OCI-LY7 (cell line): ENCODE data around the gene FGF23.

Experiments
- EZH2phosphoT487 ChIP-seq: fragments of 200-600 bp; sonication (generic); IDR thresholded peaks from 2 replicates; pipeline ENCODE4 v1.6.1; 2018; ENCODE audit warnings: low read depth, borderline replicate concordance, mild to moderate bottlenecking, mixed run types, antibody characterized with exemption, low read length, moderate library complexity, mixed read lengths
- TF ChIP-seq, protein P1 (sequence below): fragments of 200-600 bp; sonication (generic); conservative IDR thresholded peaks from 2 replicates; pipeline ENCODE4 v1.5.1; 2014; ENCODE audit warnings: mild to moderate bottlenecking, antibody characterized with exemption, low read length, moderate library complexity, mixed read lengths

DNA sequence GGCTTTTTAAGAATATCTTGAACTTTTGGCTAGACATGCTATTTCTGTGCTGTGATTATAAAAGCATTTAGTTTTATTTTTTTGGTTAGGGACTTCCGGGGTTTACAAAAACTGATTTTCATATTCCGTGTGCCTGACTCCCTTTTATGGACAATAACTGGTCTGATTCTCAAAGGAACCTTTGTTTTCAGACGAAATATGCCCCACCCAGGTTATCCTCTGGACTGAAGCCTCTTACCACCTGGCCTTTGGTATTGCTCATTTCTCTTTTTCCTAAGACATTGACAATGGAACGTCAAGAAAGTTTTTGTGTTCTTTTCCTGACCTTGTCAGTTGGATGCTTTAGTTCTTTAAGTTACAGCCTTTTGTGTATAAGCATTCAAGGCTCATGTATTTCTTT, 47.7 kb downstream of the FGF23 start:
- TF ChIP-seq, protein P1, sequence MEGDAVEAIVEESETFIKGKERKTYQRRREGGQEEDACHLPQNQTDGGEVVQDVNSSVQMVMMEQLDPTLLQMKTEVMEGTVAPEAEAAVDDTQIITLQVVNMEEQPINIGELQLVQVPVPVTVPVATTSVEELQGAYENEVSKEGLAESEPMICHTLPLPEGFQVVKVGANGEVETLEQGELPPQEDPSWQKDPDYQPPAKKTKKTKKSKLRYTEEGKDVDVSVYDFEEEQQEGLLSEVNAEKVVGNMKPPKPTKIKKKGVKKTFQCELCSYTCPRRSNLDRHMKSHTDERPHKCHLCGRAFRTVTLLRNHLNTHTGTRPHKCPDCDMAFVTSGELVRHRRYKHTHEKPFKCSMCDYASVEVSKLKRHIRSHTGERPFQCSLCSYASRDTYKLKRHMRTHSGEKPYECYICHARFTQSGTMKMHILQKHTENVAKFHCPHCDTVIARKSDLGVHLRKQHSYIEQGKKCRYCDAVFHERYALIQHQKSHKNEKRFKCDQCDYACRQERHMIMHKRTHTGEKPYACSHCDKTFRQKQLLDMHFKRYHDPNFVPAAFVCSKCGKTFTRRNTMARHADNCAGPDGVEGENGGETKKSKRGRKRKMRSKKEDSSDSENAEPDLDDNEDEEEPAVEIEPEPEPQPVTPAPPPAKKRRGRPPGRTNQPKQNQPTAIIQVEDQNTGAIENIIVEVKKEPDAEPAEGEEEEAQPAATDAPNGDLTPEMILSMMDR: no peak
- no peak for TF ChIP-seq EZH2phosphoT487
